ENCODE data around the gene ENTPD2.
A peak's percentile ranks its signal among the peaks of the same experiment; 100 is the strongest.

ENTPD2 gene

DNA sequence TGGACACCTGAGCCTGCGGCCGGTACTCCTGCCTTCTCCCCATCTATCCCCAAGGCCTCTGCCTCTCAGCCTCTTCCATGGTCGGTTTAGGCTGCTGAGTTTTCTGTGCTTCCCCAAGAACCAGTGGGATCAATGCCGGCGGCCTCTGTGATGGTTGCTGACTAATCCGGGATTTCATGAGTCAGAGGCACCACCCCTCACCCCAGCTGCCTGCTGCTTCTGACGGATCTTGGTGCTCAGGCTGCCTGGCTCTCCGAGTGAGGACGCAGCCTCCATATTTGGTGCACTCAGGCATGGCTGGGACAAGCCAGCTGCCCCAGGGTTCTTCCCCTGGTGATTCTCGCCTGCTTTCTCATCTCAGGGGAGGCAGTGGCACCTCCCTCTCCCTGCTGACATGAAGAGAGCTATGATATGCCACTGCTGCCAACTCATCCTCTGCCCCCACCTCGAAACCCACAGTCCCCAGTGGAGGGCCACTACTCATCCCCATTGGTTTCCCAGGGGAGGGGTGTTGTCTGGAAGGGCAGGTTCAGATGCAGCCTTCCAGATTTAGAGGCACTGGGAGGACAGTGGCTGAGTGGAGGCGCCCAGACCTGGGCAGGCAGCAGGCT is 29.6 kb upstream of the ENTPD2 start:
- TF ChIP-seq CEBPB (IDR thresholded peaks at IDR 0.05) (no peak), YY1 (IDR thresholded peaks at IDR 0.05; ENCODE audit: low read depth) (peak; percentile 63), TCF12 (IDR thresholded peaks at IDR 0.05; ENCODE audit: low read depth) (peak; percentile 53; the same call in 1 of the 2 replicates)

DNA sequence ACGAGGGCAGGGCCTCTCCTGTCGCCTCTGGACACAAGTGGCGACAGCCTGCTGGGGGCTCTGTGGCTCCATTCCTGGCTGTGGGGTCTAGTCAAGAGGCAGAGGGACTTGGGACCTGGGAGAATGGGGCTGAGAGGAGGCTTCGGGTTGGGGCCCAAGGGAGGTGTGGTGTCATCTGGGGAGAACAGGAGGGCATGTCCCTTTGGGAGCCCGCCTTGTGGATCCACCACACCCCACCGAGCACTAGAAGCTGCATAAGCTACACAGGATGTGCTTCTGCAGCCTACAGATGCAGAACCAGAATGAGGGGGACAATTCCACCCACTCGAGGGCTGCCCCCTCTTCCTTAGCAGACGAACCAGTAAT is 29.0 kb upstream of the ENTPD2 start:
- no peak for TF ChIP-seq TEAD4 (IDR thresholded peaks at IDR 0.05)
- no peak for TF ChIP-seq NFIC (IDR thresholded peaks at IDR 0.05)
- no peak for TF ChIP-seq EP300 (IDR thresholded peaks at IDR 0.05; ENCODE audit: borderline replicate concordance)
- no peak for TF ChIP-seq YY1 (IDR thresholded peaks at IDR 0.05; ENCODE audit: low read depth)
- TF ChIP-seq RAD21 (IDR thresholded peaks at IDR 0.05; ENCODE audit: low read depth): no peak
- no peak for TF ChIP-seq TAF1 (IDR thresholded peaks at IDR 0.05; ENCODE audit: low read depth)
- TF ChIP-seq, protein P1, sequence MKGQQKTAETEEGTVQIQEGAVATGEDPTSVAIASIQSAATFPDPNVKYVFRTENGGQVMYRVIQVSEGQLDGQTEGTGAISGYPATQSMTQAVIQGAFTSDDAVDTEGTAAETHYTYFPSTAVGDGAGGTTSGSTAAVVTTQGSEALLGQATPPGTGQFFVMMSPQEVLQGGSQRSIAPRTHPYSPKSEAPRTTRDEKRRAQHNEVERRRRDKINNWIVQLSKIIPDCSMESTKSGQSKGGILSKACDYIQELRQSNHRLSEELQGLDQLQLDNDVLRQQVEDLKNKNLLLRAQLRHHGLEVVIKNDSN (IDR thresholded peaks at IDR 0.05): no peak
- no peak for TF ChIP-seq FOXM1 (IDR thresholded peaks at IDR 0.05; ENCODE audit: borderline replicate concordance, low read depth)
- no peak for TF ChIP-seq EGR1 (IDR thresholded peaks at IDR 0.05)
- no peak for TF ChIP-seq TCF12 (IDR thresholded peaks at IDR 0.05; ENCODE audit: low read depth)
- no peak for TF ChIP-seq ZBTB7A (IDR thresholded peaks at IDR 0.05; ENCODE audit: low read depth)
- TF ChIP-seq, protein P2, sequence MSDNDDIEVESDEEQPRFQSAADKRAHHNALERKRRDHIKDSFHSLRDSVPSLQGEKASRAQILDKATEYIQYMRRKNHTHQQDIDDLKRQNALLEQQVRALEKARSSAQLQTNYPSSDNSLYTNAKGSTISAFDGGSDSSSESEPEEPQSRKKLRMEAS (IDR thresholded peaks at IDR 0.05): no peak
- no peak for TF ChIP-seq CREB1 (IDR thresholded peaks at IDR 0.05; ENCODE audit: low read depth)
- TF ChIP-seq, protein P3, sequence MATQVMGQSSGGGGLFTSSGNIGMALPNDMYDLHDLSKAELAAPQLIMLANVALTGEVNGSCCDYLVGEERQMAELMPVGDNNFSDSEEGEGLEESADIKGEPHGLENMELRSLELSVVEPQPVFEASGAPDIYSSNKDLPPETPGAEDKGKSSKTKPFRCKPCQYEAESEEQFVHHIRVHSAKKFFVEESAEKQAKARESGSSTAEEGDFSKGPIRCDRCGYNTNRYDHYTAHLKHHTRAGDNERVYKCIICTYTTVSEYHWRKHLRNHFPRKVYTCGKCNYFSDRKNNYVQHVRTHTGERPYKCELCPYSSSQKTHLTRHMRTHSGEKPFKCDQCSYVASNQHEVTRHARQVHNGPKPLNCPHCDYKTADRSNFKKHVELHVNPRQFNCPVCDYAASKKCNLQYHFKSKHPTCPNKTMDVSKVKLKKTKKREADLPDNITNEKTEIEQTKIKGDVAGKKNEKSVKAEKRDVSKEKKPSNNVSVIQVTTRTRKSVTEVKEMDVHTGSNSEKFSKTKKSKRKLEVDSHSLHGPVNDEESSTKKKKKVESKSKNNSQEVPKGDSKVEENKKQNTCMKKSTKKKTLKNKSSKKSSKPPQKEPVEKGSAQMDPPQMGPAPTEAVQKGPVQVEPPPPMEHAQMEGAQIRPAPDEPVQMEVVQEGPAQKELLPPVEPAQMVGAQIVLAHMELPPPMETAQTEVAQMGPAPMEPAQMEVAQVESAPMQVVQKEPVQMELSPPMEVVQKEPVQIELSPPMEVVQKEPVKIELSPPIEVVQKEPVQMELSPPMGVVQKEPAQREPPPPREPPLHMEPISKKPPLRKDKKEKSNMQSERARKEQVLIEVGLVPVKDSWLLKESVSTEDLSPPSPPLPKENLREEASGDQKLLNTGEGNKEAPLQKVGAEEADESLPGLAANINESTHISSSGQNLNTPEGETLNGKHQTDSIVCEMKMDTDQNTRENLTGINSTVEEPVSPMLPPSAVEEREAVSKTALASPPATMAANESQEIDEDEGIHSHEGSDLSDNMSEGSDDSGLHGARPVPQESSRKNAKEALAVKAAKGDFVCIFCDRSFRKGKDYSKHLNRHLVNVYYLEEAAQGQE (IDR thresholded peaks at IDR 0.05; ENCODE audit: low read depth): no peak
- TF ChIP-seq CEBPB (IDR thresholded peaks at IDR 0.05): no peak

DNA sequence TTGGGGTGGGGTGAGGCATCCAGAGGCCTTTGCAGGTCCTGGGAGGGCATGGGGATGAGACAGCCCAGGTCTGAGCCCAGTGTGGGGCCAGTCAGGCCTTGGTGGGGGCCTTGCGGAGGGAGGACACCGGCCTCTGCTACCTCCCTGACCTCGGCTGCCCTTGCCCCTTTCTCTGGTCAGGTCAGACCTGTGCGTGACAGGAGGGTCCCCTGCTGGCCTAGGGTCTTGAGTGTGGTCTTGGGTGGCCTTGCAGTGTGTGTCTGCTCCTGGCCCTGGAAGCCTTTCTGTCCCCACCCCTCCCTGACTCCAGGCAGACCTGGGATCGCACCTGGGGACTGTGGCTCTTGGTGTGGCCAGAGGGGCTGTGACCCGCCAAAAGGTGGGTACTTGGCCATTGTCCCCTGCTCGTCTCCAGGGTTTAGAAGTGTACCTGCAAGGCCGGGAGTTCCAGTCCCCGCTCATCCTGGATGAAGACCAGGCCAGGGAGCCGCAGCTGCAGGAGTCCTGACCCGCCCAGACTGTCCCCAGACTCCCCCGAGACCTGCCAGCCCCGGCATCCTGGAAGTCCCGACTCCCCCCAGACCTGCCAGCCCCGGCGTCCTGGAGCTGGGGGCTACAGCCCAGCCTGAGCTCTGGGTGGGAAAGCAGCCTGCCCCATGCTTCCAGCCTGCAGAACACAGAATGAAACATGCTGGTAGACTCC is 28.5 kb upstream of the ENTPD2 start:
- TF ChIP-seq EP300 (IDR thresholded peaks at IDR 0.05; ENCODE audit: borderline replicate concordance): no peak
- TF ChIP-seq, protein P2 (IDR thresholded peaks at IDR 0.05): no peak
- no peak for TF ChIP-seq RAD21 (IDR thresholded peaks at IDR 0.05; ENCODE audit: low read depth)
- TF ChIP-seq, protein P3 (IDR thresholded peaks at IDR 0.05; ENCODE audit: low read depth): no peak
- no peak for TF ChIP-seq NFIC (IDR thresholded peaks at IDR 0.05)
- TF ChIP-seq TEAD4 (IDR thresholded peaks at IDR 0.05): no peak
- TF ChIP-seq, protein P1 (IDR thresholded peaks at IDR 0.05): no peak

DNA sequence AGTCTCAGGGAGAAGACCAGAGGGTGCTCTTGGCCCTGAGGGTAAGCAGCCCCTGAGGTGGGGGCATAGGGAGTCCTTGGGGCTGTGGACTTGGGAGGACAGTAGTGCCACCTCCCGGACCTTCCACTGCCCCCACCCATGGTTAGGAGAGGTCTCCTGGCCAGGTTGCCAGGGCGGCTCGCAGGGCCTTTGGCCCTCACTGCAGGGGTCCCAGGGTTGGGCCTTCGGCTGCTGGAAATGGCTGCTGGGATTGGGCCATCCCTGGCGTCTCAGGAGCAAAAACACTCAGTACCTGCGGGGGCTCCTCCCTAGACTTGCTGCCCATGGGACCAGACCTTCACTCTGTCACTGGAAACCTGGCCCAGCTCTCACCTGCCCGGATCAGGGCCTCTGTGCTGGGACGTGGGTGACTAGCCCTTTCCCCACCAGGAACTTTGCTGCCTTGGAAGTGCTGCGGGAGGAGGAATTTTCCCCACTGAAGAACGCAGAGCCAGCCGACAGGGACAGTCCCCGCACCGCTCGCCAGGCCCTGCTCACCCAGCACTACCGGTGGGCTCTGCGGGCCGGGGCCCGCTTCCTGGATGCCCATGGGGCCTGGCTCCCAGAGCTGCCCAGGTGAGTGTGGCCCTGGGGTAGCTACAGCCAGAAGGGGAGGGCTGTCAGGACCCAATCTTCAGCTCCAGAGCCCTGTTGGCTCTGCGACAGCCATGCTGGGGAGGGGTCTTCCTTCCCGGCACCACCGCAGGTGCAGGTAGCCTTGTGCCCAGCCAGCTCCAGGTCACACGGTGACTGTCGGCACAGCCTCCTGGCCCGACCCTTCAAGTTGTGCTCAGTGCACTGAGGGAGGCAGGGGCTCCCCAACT is 26.6 kb upstream of the ENTPD2 start:
- TF ChIP-seq CREB1 (IDR thresholded peaks at IDR 0.05; ENCODE audit: low read depth) (no peak), EGR1 (IDR thresholded peaks at IDR 0.05) (no peak), RAD21 (IDR thresholded peaks at IDR 0.05; ENCODE audit: low read depth) (no peak), TAF1 (IDR thresholded peaks at IDR 0.05; ENCODE audit: low read depth) (no peak), NFIC (IDR thresholded peaks at IDR 0.05) (no peak), TEAD4 (IDR thresholded peaks at IDR 0.05) (no peak), CEBPB (IDR thresholded peaks at IDR 0.05) (no peak), TCF12 (IDR thresholded peaks at IDR 0.05; ENCODE audit: low read depth) (no peak), YY1 (IDR thresholded peaks at IDR 0.05; ENCODE audit: low read depth) (no peak)
- TF ChIP-seq, protein P2 (IDR thresholded peaks at IDR 0.05): no peak
- TF ChIP-seq, protein P3 (IDR thresholded peaks at IDR 0.05; ENCODE audit: low read depth): no peak
- TF ChIP-seq, protein P1 (IDR thresholded peaks at IDR 0.05): no peak
